PFSK-1 (cell line): ENCODE data around the gene MROH2B.

Experiments used
- POLR2AphosphoS5 ChIP-seq: IDR thresholded peaks from 2 replicates; pipeline ENCODE4 v1.6.1; 2012; ENCODE audit warnings: low read depth, mild to moderate bottlenecking, control low read depth, low read length, moderate library complexity
- SIN3A ChIP-seq: IDR thresholded peaks from 2 replicates; pipeline ENCODE4 v1.6.1; 2012; ENCODE audit warnings: mild to moderate bottlenecking, low read length, moderate library complexity, borderline replicate concordance; ENCODE audit not compliant: insufficient read depth
- TAF1 ChIP-seq: IDR thresholded peaks from 2 replicates; pipeline ENCODE4 v1.6.1; 2012; ENCODE audit warnings: low read length, control low read depth, borderline replicate concordance; ENCODE audit not compliant: insufficient read depth

- TF ChIP-seq POLR2AphosphoS5 = no peak
- TF ChIP-seq SIN3A = no peak
- no peak for TF ChIP-seq TAF1
Measured at GRCh38 chr5:41071242-41071641, at the start of gene MROH2B.
